ENCODE measurements around the gene ITIH2. TPM values are rescaled to one million over a fixed set of nuclear protein-coding genes. Genes with fewer than 3 reads are reported as not detected.
A peak's percentile ranks its signal among the peaks of the same experiment; 100 is the strongest.
"Not testable (repeated sequence)": the region's sequence is repeated elsewhere in the genome, so short reads cannot be mapped to it uniquely, and the experiment has no call there.

ITIH2 gene
- 1,000 to 10,000 TPM in 1 of 6 experiments, 100 to 1,000 TPM in 5; 399 to 1,113 (median 694) TPM for total RNA-seq
- long read RNA-seq, transcript ITIH2-201 (21 exons, 3,193 nt): major isoform, 54 of 139 reads
- long read RNA-seq, partial matches to known transcripts: 75 of 139 reads
- long read RNA-seq, other reads (novel, unspliced or antisense): 10 of 139 reads

- DNase-seq (no peak), ATAC-seq (peak; percentile 41 to 66 (median 62))
- no peak for TF ChIP-seq CTCF (IDR thresholded peaks at IDR 0.05)
- TF ChIP-seq POLR2A (IDR thresholded peaks at IDR 0.05): peak; percentile 27
- H3K36me3 ChIP-seq: no peaks in the 10 kb centered on the region
- H3K4me1 ChIP-seq: peaks cover 0 to 55% (median 10%) of the 10 kb centered on the region in 4 donors
- H3K27me3 ChIP-seq: no peaks in the 10 kb centered on the region
- peak within 1 kb of the TSS; percentile 51 to 87 (median 61) for H3K27ac ChIP-seq
- peak within 1 kb of the TSS; percentile 36 to 62 (median 53) for H3K4me3 ChIP-seq
- WGBS (ENCODE audit: insufficient coverage, low coverage, low lambda C conversion rate, missing lambda C conversion rate): 30% methylated on average over 4 of the region's 4 CpGs
- intact Hi-C loops (cut with DNase I): no loop called here
- no peaks in the 10 kb centered on the region for H3K9me3 ChIP-seq
Observed at GRCh38 chr10:7703140-7703539, at the start of gene ITIH2. Gene ITIH2, plus strand, starts transcription at chr10:7703316. Its CDS starts 119 bp downstream, at chr10:7703435.

GRCh38 chr10:7657079-7657478 is 46.0 kb upstream of the ITIH2 start:
- intact Hi-C loops (cut with DNase I): not testable (repeated sequence)

GRCh38 chr10:7657552-7657951 is 45.6 kb upstream of the ITIH2 start:
- Histone ChIP-seq H3K4me3 (no peak overlapping the region), H3K27ac (no peak overlapping the region), H3K9me3 (no peaks in the 10 kb centered on the region), H3K4me1 (no peaks in the 10 kb centered on the region), H3K36me3 (no peaks in the 10 kb centered on the region), H3K27me3 (no peaks in the 10 kb centered on the region)
- TF ChIP-seq CTCF (IDR thresholded peaks at IDR 0.05) (no peak), POLR2A (IDR thresholded peaks at IDR 0.05) (no peak)
- intact Hi-C loops (cut with DNase I): no loop called here
- no peak for ATAC-seq
- WGBS (ENCODE audit: insufficient coverage, low coverage, low lambda C conversion rate, missing lambda C conversion rate): 49% methylated on average over 2 of the region's 2 CpGs
- DNase-seq: no peak

More at GRCh38 chr10:7657079-7657478, 46.0 kb upstream of the ITIH2 start:
- DNase-seq, H3K4me1 ChIP-seq, H3K4me3 ChIP-seq, H3K36me3 ChIP-seq, H3K27me3 ChIP-seq, H3K27ac ChIP-seq, ATAC-seq, H3K9me3 ChIP-seq: not testable (repeated sequence)
- 81% methylated on average over 6 of the region's 11 CpGs for WGBS (ENCODE audit: insufficient coverage, low coverage, low lambda C conversion rate, missing lambda C conversion rate)

GRCh38 chr10:7659560-7659959 is 43.6 kb upstream of the ITIH2 start:
- no peaks in the 10 kb centered on the region for H3K36me3 ChIP-seq

More at GRCh38 chr10:7659560-7659959, 43.6 kb upstream of the ITIH2 start:
- Histone ChIP-seq H3K27ac (no peak overlapping the region), H3K4me1 (no peaks in the 10 kb centered on the region), H3K4me3 (no peak overlapping the region), H3K9me3 (no peaks in the 10 kb centered on the region), H3K27me3 (no peaks in the 10 kb centered on the region)
- DNase-seq (no peak), ATAC-seq (no peak)
- 63% methylated on average over 4 of the region's 4 CpGs for WGBS (ENCODE audit: insufficient coverage, low coverage, low lambda C conversion rate, missing lambda C conversion rate)
- TF ChIP-seq CTCF (IDR thresholded peaks at IDR 0.05) (no peak), POLR2A (IDR thresholded peaks at IDR 0.05) (no peak)
- intact Hi-C loops (cut with DNase I): no loop called here

Measured in right lobe of liver (tissue), 6 donors.